PC-3 (cell line): Measurements from ENCODE around the gene CMPK1. TPM values are rescaled to one million over a fixed set of nuclear protein-coding genes. Genes with fewer than 3 reads are reported as not detected.

Experiments used
- ATAC-seq: fragments of 200-7000 bp; cut with Tn5 transposase; 2 replicates; pipeline ENCODE4 v1.9.1; 2020; ENCODE audit warnings: mild to moderate bottlenecking, moderate library complexity
- BruUV-seq: library from RNA; stranded (reverse); fragments of 400-500 nt; replicated peaks from 2 replicates; lab custom pipeline; 2021; lab: Mats Ljungman, UMichigan
- CTCF ChIA-PET: fragments of 300-600 bp; sonication (Branson Sonifier 250); formaldehyde crosslinking; loops from one replicate; lab custom pipeline; 2022; ENCODE audit warnings: antibody characterized with exemption; lab: Charles Lee
- POLR2A ChIA-PET: fragments of 300-600 bp; sonication (Branson Sonifier 250); formaldehyde crosslinking; loops from one replicate; lab custom pipeline; 2022; ENCODE audit warnings: antibody characterized with exemption; ENCODE audit not compliant: unreplicated experiment; lab: Charles Lee
- DNase-seq: peaks from one replicate; pipeline ENCODE4 v3.0.0-alpha.2; 2015
- H2AFZ ChIP-seq: fragments of 300-600 bp; sonication (generic); 2 replicates; pipeline ENCODE4 v1.6.0; 2016; ENCODE audit warnings: antibody characterized with exemption, low read length
- H3F3A ChIP-seq: fragments of 300-600 bp; sonication (generic); one replicate; pipeline ENCODE4 v1.6.0; 2017; ENCODE audit warnings: antibody characterized with exemption, low read length, control low read depth, mild to moderate bottlenecking; ENCODE audit not compliant: unreplicated experiment
- H3K27ac ChIP-seq: fragments of 300-600 bp; sonication (generic); 2 replicates; pipeline ENCODE4 v1.5.1; 2016; ENCODE audit warnings: mild to moderate bottlenecking, low read length
- H3K27me3 ChIP-seq: fragments of 300-600 bp; sonication (generic); 2 replicates; pipeline ENCODE4 v1.6.1; 2016; ENCODE audit warnings: low read length, mixed read lengths
- H3K36me3 ChIP-seq: fragments of 300-600 bp; sonication (generic); 2 replicates; pipeline ENCODE4 v1.6.1; 2016; ENCODE audit warnings: low read depth, mixed run types, low read length, mixed read lengths
- H3K4me1 ChIP-seq: fragments of 300-600 bp; sonication (generic); 2 replicates; pipeline ENCODE4 v1.5.1; 2016; ENCODE audit warnings: low read length; ENCODE audit not compliant: insufficient read depth
- H3K4me2 ChIP-seq: fragments of 300-600 bp; sonication (generic); 2 replicates; pipeline ENCODE4 v1.6.0; 2016; ENCODE audit warnings: low read length
- H3K4me3 ChIP-seq: fragments of 300-600 bp; sonication (generic); 2 replicates; pipeline ENCODE4 v1.5.1; 2016; ENCODE audit warnings: mild to moderate bottlenecking, low read length, mixed read lengths
- H3K79me2 ChIP-seq: fragments of 300-600 bp; sonication (generic); 2 replicates; pipeline ENCODE4 v1.6.1; 2017; ENCODE audit warnings: low read length, mixed read lengths
- H3K9ac ChIP-seq: fragments of 300-600 bp; sonication (generic); 2 replicates; pipeline ENCODE4 v1.6.0; 2016; ENCODE audit warnings: mild to moderate bottlenecking, low read length
- H3K9me2 ChIP-seq: fragments of 300-600 bp; sonication (generic); replicated peaks from 2 replicates; pipeline ENCODE4 v1.6.1; 2016; ENCODE audit warnings: mixed run types, low read length, mixed read lengths
- H3K9me3 ChIP-seq: fragments of 300-600 bp; sonication (generic); 2 replicates; pipeline ENCODE4 v1.6.1; 2016; ENCODE audit warnings: low read length, mixed read lengths
- H4K20me1 ChIP-seq: fragments of 300-600 bp; sonication (generic); 2 replicates; pipeline ENCODE4 v1.6.1; 2016; ENCODE audit warnings: low read length, mixed read lengths
- EZH2 ChIP-seq: fragments of 300-600 bp; sonication (generic); IDR thresholded peaks from one replicate; pipeline ENCODE4 v1.6.1; 2017; ENCODE audit warnings: antibody characterized with exemption, mild to moderate bottlenecking, low read length; ENCODE audit not compliant: unreplicated experiment
- EZH2phosphoT487 ChIP-seq: fragments of 300-600 bp; sonication (generic); IDR thresholded peaks from 2 replicates; pipeline ENCODE4 v1.6.1; 2018; ENCODE audit warnings: mild to moderate bottlenecking, antibody characterized with exemption, low read length, borderline replicate concordance
- intact Hi-C: fragments of 100-400 bp; cut with micrococcal nuclease; formaldehyde crosslinking; loops from 2 replicates; pipeline ENCODE4 v1.9.0; 2023
- total RNA-seq: library from RNA; depleted of rRNA; stranded (reverse); fragments of >200 nt; gene quantifications from 2 replicates; pipeline ENCODE4 v1.2.3, GENCODE V29; 2014
- TF ChIP-seq, protein P1 (sequence below): fragments of 300-600 bp; sonication (generic); conservative IDR thresholded peaks from 2 replicates; pipeline ENCODE4 v1.5.1; 2017; ENCODE audit warnings: antibody characterized with exemption, low read depth, mild to moderate bottlenecking, low read length

The CMPK1 gene
- total RNA-seq, 1 experiment from 2014 or later, result 86.2 TPM

DNA sequence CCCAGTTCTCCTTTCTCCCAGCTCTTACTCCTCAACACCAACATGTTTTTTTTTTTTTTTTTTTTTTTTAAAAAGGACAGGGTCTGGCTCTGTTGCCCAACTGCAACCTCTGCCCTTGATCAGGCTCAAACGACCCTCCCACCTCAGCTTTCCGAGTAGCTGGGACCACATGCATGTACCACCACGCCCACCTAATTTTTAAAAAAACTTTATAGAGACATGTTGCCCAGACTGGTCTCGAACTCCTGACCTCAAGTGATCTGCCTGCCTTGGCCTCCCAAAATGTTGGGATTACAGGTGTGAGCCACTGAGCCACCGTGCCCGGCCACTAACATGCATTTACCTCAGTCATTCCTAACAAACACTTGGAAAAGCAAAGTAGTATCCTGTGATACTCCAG is 51.4 kb downstream of the CMPK1 start:
- no peak overlapping the region for H3K27ac ChIP-seq
- no peak overlapping the region for H2AFZ ChIP-seq
- no peak overlapping the region for H3K4me2 ChIP-seq
- H3K79me2 ChIP-seq, result no peaks in the 10 kb centered on the region
- intact Hi-C loops, result no loop called here
- CTCF ChIA-PET, result no interaction called here
- H3K9ac ChIP-seq, result no peak overlapping the region
- H3K4me3 ChIP-seq, result no peak overlapping the region
- POLR2A ChIA-PET, result no interaction called here
- no peaks in the 10 kb centered on the region for H3K27me3 ChIP-seq
- H3F3A ChIP-seq, result no peaks in the 10 kb centered on the region
- H4K20me1 ChIP-seq, result no peaks in the 10 kb centered on the region
- H3K9me3 ChIP-seq, result no peaks in the 10 kb centered on the region
- TF ChIP-seq, protein P1, sequence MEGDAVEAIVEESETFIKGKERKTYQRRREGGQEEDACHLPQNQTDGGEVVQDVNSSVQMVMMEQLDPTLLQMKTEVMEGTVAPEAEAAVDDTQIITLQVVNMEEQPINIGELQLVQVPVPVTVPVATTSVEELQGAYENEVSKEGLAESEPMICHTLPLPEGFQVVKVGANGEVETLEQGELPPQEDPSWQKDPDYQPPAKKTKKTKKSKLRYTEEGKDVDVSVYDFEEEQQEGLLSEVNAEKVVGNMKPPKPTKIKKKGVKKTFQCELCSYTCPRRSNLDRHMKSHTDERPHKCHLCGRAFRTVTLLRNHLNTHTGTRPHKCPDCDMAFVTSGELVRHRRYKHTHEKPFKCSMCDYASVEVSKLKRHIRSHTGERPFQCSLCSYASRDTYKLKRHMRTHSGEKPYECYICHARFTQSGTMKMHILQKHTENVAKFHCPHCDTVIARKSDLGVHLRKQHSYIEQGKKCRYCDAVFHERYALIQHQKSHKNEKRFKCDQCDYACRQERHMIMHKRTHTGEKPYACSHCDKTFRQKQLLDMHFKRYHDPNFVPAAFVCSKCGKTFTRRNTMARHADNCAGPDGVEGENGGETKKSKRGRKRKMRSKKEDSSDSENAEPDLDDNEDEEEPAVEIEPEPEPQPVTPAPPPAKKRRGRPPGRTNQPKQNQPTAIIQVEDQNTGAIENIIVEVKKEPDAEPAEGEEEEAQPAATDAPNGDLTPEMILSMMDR, result no peak
- no peak for TF ChIP-seq EZH2
- no peak for TF ChIP-seq EZH2phosphoT487
- H3K9me2 ChIP-seq, result no peaks in the 10 kb centered on the region
- DNase-seq, result no peak
- no TSS peak for BruUV-seq
- no peaks in the 10 kb centered on the region for H3K4me1 ChIP-seq
- no peak for ATAC-seq
- peaks cover 10% of the 10 kb centered on the region for H3K36me3 ChIP-seq

DNA sequence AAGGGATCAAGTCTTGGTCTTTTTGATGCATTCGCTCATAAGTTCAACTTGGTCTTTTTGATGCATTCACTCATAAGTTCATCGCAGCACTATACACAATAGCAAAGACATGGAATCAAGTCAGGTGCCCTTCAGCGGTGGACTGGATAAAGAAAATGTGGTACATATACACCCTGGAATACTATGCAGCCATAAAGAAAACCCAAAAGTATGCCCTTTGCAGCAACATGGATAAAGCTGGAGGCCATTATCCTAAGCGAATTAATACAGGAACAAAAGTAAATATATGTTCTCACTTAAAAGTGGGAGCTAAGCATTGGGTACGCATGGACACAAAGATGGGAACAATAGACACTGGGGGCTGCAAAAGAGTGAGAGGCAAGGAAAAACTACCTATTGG is 52.7 kb downstream of the CMPK1 start:
- no peaks in the 10 kb centered on the region for H3F3A ChIP-seq
- DNase-seq, result no peak
- H2AFZ ChIP-seq, result no peak overlapping the region
- no TSS peak for BruUV-seq
- no peaks in the 10 kb centered on the region for H3K4me1 ChIP-seq
- ChIA-PET CTCF (no interaction called here), POLR2A (no interaction called here)
- no peak overlapping the region for H3K27ac ChIP-seq
- no peak overlapping the region for H3K4me2 ChIP-seq
- intact Hi-C loops, result no loop called here
- H3K36me3 ChIP-seq, result peaks cover 5% of the 10 kb centered on the region
- TF ChIP-seq EZH2phosphoT487 (no peak), EZH2 (no peak)
- TF ChIP-seq, protein P1, result no peak
- ATAC-seq, result no peak
- no peaks in the 10 kb centered on the region for H3K9me3 ChIP-seq
- H3K9ac ChIP-seq, result no peak overlapping the region
- H3K27me3 ChIP-seq, result no peaks in the 10 kb centered on the region
- H3K9me2 ChIP-seq, result no peaks in the 10 kb centered on the region
- H3K79me2 ChIP-seq, result no peaks in the 10 kb centered on the region
- no peaks in the 10 kb centered on the region for H4K20me1 ChIP-seq
- no peak overlapping the region for H3K4me3 ChIP-seq

DNA sequence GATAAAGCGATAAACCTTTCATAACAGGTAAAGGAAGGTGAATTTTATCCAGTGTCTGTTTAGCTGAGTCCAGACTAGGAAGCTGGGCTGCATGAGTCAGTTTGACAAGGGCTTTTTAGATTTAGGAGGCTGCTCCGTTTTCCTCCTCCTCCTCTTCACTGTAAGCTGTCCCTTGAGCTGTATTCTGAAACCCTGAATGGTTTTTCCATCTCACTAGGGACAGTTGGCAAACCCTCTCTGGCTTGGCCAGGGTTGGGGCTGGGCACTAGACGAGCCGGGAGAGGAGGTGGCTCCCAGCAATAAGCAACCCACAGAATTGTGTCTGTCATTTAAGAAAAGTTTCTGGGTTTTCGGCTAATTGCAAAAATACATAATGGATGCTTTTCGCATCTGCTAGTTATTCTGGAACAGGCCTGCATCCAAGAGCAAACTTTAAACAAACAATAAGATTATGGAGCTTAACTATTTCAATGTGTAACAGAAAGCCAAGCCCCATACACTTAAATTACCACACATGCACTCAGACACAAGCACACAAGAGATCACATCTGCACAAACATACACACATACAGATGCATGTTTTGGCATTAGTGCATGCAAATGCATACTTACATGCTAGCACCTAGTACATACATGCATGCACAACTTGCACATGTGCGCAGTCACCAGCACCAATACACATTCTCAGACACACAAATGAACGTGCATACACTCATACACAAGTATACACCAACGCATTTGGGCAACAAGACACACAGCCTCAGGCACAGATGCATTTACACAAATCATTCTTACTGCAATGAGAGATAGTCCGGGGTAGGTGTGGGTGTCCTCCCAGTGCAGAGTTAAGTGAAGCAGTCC is 54.7 kb downstream of the CMPK1 start:
- H3K36me3 ChIP-seq, result no peaks in the 10 kb centered on the region
- POLR2A ChIA-PET, result interaction anchor here (0.6 kb wide), 1 partner anchor 74 kb away, joined by 4 read pairs; no protein-coding TSS in a partner anchor
- TF ChIP-seq, protein P1, result no peak
- TF ChIP-seq EZH2 (no peak), EZH2phosphoT487 (no peak)

More for the DNA sequence above, 54.7 kb downstream of the CMPK1 start:
- ATAC-seq (peak; percentile 25), DNase-seq (peak; percentile 7)
- BruUV-seq, result TSS peak; percentile 32
- Histone ChIP-seq H3K4me3 (no peak overlapping the region), H3K9me2 (no peaks in the 10 kb centered on the region), H3K9ac (no peak overlapping the region), H3K9me3 (no peaks in the 10 kb centered on the region), H2AFZ (no peak overlapping the region), H3K79me2 (no peaks in the 10 kb centered on the region), H3K27me3 (no peaks in the 10 kb centered on the region), H3F3A (no peaks in the 10 kb centered on the region), H3K4me1 (peaks cover 5% of the 10 kb centered on the region; the same call in 1 of the 2 replicates), H3K4me2 (no peak overlapping the region), H4K20me1 (no peaks in the 10 kb centered on the region), H3K27ac (no peak overlapping the region)
- intact Hi-C loops, result no loop called here
- CTCF ChIA-PET, result interaction anchor here (1.4 to 2.2 kb wide), 3 partner anchors 49 to 338 kb away, joined by 4 to 17 read pairs (median 9); partner anchors contain the start of gene FOXD2
